ENCODE results near the gene CDRT4.
"Not testable (repeated sequence)": the region's sequence is repeated elsewhere in the genome, so short reads cannot be mapped to it uniquely, and the experiment has no call there.

The CDRT4 gene

DNA sequence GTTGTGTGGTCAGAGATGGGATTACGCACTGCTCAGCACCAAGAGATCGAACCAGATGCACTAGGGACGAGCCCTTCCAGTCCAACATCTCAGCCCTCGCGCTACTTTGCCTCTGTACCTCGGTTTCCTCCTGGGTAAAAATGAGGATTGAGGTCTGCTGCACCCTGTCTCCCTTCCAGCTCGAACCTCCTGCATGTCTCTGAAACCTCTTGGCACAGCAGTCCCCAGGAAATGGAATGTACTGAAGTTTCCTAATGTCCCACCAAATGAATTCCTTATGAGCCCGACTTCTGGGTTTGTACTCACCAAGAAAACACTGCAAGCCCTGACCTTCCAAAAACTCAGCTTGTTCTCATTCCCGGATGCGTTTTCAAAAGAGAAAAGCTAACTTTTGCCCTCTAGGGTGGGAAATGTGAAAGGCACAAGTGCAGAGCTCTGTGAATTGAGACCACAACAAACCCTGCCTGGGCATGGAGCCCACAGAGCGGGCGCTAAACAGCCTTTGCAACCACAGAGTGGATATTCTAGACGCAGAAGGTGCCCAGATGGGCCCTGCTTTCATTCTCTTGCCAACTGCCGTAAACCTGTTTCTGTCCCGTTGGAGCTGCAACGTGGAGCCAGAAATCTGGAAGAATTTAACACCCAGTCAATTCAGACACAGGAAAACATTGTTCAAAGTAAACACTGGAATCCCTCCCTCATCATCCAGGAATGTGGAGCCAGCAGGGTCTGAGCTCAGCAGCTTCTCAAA is 10.3 kb downstream of the CDRT4 start:
- DNase-seq, result no peak

DNA sequence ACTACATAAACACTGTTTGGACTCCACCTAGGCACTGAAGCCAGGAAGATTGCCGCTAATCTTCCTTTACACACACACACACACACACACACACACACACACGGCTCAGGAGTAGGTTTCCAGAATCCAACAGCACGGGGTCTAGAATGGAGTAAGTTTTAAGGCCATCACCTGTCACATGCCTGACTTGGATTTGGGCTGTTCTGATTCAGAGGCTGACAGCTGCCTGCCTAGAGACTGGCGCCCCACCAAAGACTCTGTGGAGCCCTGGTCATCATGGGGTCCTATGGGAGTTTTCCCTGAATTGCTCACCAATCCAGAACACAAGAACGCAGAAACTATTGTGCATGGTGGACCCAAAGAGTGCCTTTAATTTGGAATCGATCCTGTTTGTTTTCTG is 10.9 kb downstream of the CDRT4 start:
- no peak for DNase-seq

DNA sequence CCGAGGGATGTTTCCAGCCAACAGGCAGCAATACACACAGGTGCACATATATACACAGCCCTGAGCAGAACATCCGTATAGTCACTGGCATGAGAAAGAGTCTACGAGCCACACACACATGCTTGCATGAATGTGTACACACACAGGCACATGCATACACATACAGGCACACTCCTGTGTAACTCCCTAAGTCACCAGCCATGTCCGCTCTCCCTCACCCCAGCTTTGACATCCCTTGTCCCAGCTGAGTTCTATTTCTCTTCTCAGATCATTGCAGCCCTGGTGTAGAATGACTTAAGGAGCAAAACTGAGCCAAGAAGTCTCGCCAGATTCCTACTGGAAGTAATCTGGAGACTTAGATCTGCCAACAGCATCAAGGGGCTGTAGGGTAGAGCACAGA is 13.1 kb downstream of the CDRT4 start:
- DNase-seq, result no peak

DNA sequence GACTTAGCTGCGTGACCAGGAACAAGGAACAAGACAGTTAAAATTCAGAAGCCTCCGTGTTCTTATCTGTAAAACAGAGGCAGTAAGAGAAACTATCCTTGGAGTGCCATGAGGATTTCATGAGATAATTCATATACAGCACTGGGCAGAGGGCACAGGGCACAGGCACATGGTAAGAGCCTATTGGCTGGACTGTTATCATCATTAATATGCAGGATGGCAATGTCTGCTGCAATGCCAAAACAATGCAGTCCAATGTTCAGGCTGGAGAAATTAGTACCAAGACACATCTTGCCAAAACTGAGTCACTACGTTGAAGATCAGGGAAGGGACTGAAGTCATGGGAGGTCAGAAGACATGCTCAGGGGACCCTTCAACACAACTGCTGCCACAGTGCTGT is 13.6 kb downstream of the CDRT4 start:
- no peak for DNase-seq

DNA sequence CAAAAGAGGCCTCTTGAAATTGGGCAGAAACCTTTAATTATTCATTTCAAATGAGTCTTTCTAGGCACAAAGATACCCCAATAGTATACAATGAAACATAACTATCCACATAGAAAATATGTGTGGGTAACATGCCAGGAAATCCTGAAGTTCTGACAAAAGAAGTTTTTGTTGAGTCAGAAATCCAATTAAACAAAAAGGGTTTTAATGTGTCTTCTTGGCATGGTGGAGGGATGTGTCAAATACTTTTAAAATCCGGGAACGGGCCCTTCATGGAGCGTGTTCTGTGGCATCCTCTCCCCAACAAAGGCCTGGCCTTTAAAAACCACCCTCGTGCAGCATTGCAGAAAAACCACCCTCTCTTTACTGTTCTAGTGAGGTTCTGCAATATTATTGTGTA is 14.2 kb downstream of the CDRT4 start:
- DNase-seq, result no peak

DNA sequence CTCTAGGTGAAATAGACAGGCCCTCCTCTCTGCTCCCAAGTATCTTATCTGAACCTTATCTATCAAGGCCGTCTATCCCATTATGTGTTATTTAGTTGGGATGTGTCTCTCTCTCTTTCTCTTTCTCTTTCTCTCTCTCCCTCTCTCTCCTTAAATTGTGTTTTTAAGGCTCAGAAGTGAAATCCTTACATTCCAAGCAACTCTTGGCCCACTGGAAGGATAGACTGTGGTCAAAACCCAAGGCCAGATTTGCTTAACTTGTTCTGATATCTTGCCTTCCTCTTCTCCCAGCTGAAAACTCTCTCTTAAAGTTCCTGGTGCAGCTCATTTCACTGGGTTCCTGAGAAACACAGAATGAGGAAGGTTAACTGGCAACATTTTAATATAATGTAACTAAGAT is 14.7 kb downstream of the CDRT4 start:
- DNase-seq, result no peak

DNA sequence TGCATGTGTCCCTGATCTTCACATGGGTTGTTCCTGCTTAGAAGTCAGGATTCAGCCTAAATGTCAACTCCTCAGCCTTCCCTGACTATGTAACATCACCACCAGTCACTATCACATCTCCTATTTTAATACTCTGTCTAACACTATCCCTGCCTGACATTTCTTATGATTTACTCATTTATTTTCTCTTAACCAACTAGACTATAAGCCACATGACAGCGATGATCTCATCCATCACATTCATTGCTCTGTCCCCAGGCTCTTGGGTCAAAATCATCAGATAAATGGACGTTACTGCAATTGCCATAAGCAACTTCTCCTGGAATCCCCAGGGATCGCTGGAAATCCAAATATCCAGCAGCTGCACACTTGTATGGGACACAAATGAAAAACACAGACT is 15.7 kb downstream of the CDRT4 start:
- no peak for DNase-seq

DNA sequence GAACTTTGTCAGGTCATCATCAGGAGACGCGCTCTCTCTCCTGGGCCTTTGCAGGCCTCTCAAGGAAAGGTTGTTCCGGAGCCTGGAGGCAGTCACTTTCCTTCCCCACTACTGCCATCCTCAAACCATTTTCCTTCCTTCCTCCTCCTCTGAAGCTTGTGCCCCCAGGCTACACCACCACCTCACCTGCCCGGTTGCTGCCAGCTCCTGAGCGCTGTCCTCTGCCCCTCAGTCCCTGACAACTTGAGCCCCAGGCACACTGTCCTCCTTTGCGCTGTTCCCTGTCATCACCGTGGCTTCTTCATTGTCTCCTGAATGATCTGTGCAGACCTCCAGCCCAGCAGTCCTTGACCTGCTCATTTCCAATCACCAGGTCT is 18.9 kb downstream of the CDRT4 start:
- DNase-seq, result no peak

DNA sequence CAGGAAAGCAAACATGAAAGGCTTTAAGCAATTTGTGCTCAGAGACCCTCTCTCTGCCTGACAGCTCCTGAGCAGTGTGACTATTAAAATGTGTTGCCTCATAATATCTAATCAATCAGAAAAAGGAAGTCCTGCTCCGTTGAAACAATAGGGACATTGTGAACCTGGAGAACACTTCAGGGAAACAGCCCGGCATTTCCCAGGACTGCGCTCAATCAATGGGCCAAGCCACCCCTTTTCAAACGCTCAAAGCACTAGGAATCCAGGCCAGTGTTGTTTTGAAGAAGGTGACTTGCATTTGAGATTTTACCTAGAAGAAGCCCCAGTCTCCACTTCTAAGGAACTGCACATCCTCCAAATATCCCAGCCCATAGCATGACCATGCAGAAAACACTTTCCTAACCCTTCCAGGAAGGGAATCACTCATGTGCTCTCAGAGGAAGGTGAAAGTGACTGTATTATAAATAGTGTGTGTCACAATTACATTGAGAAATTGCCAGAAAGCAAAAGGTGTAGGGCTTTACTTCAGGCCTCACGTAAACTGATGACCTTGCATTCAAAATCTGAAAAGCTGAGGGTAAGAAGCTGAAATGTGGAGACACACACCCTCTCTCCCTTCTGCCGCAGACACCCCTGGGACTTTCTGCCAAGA is 19.4 kb downstream of the CDRT4 start:
- no peak for DNase-seq

DNA sequence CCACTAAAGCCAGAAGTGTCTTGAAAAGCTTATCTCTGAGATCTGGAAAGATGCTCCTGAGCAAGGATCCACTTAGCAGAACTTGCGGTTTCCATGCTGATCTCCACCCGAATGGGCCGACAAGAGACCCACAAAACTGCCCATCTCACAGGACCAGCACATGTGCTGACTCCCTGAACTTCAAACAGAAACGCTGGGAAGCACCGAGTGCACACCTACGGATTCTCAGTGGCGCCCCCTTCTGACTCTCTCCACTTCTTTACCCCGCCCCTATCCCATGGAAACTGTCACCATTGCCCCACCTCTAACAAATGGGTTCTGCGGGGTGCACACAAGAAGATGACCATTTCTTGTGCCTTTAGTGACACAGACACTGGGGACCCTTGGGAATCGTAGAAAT is 21.4 kb downstream of the CDRT4 start:
- no peak for DNase-seq

DNA sequence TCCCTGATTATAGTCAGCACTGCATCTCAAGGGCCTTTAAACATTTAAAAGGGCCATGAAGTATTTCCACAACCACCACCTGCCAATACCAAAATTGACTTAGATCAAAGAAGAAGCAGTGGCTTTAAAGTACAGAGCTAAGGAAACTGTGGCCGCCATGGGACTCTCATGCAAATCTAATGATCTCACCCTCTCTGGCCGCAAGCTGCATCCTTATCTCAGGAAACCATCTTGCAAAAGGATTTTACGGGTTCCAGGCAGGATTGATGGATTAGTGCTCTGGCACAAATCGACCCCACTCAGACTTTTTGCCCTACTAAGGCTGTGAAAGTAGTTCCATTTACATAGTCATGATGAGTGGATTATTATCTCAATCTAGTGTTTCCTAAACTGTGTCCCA is 22.6 kb downstream of the CDRT4 start:
- no peak for DNase-seq

DNA sequence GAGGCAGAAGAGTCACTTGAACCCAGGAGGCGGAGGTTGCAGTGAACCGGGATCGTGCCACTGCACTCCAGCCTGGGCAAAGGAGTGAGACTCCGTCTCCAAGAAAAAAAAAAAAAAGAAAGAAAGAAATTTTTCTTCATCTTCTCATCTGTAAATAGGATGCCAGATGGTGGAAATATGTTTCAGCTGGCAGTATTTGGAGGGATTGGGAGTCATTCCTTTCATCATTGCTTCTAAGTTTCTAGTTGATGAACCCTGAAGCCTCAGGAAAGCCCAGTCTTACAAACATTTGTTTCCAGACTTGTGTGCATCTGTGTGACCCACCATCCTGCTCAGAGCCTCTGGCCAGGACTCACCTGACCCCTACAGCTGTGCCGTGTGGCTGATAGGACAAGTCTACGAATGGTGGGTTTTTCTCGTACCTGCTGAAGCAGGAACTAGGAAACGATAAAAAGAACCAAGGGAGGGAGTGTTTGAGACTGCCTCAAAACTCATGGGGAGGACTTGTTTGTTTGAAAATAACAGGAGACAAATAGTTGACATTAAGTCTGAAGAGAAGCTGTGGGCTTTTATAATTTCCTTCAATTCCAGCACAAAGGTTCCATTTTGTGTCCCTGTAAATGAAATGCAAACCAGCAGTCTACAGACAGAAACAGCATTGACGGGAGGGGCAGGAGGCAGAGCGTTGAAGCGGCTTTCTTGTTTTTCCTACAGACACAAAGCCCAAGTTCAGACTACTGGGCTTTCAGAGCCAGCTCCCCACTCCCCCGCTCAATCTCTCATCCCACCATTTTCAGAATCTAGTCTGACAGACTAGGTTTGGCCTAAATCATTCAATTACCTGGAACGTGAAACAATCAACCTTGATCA is 24.9 kb downstream of the CDRT4 start:
- no peak for DNase-seq

DNA sequence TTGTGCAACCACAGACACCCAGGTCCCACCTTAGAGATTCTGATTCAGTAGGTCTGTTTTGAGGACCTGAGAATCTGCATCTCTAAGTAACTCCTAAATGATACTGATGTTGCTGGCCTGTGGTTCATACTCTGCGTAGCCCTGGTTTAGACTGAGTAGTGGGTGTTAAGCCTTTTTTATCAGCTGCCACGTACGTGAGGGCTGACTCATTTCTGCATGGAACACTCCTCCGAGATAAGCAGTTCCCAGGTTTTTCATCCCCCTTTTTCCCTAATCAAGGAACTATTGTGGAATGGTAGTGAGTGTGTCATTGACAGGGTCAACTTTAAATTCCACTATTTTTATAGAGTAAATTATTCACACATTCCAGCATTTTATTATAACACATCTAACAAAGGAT is 26.1 kb downstream of the CDRT4 start:
- no peak for DNase-seq

DNA sequence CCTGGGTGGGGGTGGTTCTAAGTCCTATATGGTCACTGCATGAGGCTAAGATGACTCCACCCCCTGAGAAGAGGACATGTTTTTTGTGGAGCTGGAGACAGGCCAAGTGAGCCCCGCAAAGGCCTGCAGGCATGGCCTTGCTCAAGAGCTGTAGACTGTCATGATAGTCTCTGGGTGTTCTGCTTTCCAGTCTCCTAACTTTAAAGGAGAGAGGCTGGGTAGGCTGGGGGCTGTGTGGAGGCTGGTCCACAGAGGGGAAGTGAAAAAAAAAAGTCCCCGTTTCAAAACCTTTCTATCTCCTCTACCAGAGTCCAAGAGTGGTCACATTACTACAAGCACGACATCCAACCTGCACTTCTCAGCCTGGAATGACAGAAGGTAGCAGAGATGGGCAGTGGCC is 27.1 kb downstream of the CDRT4 start:
- DNase-seq, result no peak

DNA sequence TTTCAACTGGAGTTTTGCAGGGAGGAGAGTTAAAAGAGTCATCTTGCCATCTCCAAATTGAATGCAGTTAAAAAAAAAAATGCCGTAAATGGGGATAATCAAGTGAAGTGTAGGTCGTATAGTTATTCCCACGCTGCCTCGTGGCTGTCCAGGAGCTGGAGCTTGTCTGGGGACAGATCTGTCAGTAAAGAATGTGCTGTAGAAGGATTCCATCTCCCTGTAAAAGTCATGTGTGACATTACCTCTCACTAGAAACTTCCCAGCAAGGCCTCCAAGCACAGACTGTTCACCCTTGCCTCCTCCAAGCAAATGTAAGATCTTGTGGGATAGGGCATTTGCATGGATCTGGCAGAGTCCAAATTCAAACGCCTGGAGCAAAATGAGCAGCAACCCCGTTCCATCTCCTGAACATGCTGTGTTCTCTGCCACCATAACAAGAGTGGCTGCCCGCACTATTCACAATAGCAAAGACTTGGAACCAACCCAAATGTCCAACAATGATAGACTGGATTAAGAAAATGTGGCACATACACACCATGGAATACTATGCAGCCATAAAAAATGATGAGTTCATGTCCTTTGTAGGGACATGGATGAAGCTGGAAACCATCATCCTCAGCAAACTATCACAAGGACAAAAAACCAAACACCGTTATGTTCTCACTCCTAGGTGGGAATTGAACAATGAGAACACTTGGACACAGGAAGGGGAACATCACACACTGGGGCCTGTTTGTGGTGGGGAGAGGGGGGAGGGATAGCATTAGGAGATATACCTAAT is 28.0 kb downstream of the CDRT4 start:
- DNase-seq, result not testable (repeated sequence)

DNA sequence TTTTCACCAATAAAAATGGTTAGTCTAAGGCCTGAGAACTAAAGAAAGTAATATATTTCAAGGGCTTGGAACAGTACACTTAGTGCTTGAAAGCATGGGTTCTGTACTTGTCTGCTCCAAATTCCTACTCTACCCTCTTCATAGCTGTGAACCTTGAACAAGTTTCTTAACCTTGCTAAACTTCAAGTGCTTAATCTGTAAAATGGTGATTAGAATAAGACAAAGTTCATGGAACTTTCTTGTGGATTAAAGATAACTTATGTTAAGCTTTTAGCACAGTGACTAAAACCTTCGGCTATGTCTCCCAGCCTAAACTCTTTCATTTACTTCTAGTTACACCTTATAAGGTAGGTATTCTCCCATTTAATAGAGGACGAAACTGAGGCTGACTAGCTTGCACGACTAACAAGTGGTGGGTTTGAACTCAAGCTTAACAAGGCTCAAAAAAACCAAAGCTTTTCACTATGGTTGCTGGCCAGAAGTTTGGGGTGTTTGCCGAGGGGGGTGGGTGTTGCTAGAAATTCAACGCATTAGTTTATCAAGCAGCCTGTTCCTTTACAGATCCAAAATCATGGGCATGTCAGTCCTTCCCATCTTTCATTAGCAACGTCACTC is 28.8 kb downstream of the CDRT4 start:
- DNase-seq, result no peak

DNA sequence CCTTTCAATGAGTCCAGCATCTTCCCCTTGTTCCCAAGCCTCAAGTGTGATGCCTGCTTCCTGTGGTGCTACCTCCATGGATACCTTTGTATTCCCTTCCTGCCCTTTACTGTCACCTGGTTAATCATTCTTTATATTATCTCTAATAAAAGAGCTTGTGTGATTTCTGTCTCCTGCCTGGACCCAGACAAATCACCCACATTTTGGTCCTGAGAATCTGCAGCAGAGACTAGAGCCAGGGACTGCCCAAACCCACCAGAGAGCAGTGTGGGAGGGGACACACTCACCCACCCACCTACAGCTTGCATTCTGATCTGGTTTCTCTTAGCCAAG is 30.2 kb downstream of the CDRT4 start:
- DNase-seq, result no peak

DNA sequence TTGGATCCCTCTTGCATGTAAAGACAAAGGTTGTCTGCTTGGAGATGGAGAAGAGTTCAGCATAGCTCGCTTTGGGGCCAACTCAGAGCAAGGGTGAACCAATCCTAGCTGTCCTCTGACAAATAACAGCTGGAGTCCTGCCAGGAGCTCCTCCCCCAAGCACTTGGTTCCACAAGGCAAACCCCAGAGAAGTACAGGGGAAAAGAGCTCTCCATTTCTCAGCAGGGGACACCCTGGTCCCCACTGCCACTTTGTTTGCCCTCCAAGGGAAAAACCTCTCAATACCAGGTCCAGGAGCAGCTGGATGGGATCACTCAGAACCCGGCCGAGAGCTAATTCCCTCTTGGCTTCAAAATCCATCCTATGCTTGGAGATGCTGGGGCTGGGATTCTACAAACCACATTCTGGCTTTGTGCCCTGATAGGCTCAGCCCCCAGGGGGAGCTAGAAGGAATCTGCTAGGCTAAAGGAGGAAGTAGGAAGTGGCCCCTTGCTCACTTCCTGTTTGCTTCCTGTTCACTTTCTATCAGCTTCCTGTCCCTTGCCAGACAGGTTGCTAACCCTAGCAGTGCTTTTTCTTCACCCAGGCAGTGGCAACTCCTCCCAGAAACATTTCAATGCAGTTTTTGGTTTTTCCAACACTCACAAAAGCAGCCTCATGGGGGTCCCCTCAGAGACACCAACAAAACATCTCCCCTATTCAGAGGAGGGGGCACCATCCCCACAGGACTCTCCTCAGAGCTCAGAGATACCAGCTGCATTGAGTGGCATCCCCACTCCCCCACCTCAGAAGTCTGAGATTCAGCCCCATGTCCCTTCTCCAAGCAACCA is 30.7 kb downstream of the CDRT4 start:
- no peak for DNase-seq

DNA sequence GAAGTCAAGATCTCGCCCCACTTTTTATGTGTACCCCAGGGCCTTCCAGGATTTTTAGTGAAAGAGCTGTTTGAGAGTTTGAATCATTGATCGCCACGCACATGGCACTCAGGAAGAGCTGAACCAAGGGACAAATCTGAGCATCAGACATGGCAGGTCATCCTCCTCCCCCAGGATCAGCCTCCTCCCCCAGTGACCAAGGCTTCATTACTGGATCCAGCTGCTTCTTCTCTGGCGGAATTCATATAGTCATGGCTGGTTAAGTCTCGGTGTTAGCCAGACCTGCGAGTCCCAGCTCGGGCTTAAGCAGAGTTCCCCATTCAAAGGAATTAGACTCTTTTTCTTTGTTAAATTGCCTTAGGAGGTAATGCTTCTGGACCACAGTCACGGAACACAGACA is 32.5 kb downstream of the CDRT4 start:
- DNase-seq, result no peak

DNA sequence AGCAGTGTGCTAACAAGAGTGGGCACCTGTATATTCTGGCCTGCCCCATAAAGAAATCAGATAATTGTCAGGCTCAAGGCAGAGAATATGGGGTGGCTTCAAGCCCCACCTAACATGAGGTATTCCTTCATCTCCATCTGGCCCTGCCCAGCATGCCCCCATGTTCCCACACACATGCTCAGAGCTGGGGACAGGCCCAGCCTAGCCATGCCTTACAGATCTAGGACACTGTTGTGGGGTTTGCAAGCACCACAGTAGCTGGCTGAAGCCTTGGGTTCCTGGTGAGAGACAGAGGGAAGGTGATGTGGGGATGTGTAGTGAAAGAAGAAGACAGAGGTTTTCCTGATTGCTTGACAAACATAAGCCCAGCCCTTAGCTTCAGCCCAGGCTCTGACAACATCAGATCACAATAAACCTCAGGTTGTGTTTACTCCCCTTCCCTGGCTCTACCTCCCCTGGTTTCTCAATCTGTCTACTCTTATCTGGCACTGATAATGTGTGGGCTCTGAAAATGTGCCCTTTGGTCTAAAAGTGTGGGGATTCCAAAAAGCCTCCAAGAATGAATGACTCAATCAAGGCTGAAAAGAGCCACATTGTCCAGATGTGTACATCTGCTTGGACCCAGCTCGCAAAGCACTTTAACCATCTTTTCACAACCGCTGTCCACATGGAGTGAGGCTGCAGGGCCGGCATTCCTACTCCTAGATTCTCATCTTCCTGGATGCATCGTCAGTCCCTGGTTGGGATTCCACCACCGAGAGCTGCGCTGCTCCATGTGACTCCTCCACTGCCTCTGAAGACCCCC is 34.4 kb downstream of the CDRT4 start:
- no peak for DNase-seq

DNA sequence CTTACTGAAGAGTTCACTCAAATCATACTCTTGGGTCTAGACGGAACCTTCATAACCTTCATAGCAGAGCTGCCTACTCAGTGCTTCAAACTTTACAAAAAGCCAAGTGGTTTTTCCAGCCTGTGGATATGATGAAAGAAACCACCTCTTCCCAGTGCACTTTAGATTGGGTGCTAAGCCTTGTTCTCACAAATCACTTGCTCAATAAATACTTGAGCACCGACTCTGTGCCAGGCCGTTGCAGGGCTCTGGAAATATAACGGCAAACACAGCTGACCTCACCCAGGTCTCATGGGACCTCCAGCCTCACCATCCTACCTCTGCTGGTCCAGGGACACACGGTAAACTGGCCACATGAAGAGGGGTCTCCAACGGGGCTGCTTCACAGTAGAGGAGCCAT is 35.7 kb downstream of the CDRT4 start:
- no peak for DNase-seq

Data from activated CD4-positive, alpha-beta T cell treated with anti-CD3 and anti-CD28 coated beads, Interleukin-2, amount 50 U/mL, for 4 hours (primary cell).